AG04449 (cell line): Measurements from ENCODE around the gene TSPAN18.

Experiments
- CTCF ChIA-PET: fragments of 350-600 bp; formaldehyde crosslinking; extraction: SDS; loops from one replicate; lab custom pipeline; 2021; ENCODE audit warnings: antibody characterized with exemption; lab: Yijun Ruan, JAX
- POLR2A ChIA-PET: fragments of 400-600, 350-600 bp; formaldehyde crosslinking; extraction: SDS; loops from one replicate; lab custom pipeline; 2020; ENCODE audit warnings: antibody characterized with exemption, inconsistent platforms; lab: Yijun Ruan, JAX
- DNase-seq: peaks from one replicate; pipeline ENCODE4 v3.0.0-alpha.2; 2010; ENCODE audit warnings: low read depth, low spot score
- H3K4me3 ChIP-seq: 2 replicates; pipeline ENCODE4 v1.5.1; 2011; ENCODE audit warnings: low read depth, mild to moderate bottlenecking, control low read depth, low read length
- TF ChIP-seq, protein P1 (sequence below): IDR thresholded peaks from one replicate; pipeline ENCODE4 v1.5.1; 2011; ENCODE audit warnings: mild to moderate bottlenecking, moderate library complexity, low read length, control low read depth, inconsistent platforms; ENCODE audit not compliant: insufficient read depth; ENCODE audit errors: missing control alignments

Gene TSPAN18

DNA sequence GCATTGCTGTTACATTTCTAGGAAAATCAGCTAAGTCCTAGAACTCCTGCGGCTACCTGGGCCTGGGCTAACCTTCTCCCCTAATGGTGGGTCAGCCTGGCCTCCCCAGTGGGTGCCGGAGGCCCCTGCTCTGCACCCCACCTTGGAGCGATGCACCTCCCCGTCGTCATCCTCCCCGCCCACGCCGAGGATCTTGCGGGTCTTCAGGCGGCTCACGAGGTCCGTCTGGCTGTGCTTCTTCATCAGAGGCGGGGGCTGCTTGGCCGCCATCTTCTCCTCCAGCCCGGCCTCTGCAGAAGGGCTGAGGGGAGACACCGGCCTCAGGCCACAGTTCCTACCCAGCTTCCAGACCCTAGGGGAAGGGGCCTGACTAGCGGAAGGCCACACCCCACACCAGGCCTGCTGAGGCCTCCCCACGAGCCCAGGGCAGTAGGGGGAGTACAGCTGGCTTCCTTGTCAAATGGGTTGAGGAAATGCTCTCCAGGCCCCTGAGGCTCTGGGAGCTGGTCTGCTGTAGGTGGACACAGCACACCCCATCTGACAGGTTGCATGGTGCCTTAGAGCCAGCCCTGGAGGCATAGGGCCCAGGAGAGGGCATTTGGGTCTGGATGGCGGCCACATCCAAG is 211.4 kb downstream of the TSPAN18 start:
- TF ChIP-seq, protein P1, sequence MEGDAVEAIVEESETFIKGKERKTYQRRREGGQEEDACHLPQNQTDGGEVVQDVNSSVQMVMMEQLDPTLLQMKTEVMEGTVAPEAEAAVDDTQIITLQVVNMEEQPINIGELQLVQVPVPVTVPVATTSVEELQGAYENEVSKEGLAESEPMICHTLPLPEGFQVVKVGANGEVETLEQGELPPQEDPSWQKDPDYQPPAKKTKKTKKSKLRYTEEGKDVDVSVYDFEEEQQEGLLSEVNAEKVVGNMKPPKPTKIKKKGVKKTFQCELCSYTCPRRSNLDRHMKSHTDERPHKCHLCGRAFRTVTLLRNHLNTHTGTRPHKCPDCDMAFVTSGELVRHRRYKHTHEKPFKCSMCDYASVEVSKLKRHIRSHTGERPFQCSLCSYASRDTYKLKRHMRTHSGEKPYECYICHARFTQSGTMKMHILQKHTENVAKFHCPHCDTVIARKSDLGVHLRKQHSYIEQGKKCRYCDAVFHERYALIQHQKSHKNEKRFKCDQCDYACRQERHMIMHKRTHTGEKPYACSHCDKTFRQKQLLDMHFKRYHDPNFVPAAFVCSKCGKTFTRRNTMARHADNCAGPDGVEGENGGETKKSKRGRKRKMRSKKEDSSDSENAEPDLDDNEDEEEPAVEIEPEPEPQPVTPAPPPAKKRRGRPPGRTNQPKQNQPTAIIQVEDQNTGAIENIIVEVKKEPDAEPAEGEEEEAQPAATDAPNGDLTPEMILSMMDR, result no peak
- POLR2A ChIA-PET, result no interaction called here
- CTCF ChIA-PET, result interaction anchor here (0.9 to 24.5 kb wide), 9 partner anchors 8 to 321 kb away, joined by 3 to 2237 read pairs (median 4); no protein-coding TSS in a partner anchor
- H3K4me3 ChIP-seq, result no peak overlapping the region
- DNase-seq, result no peak

DNA sequence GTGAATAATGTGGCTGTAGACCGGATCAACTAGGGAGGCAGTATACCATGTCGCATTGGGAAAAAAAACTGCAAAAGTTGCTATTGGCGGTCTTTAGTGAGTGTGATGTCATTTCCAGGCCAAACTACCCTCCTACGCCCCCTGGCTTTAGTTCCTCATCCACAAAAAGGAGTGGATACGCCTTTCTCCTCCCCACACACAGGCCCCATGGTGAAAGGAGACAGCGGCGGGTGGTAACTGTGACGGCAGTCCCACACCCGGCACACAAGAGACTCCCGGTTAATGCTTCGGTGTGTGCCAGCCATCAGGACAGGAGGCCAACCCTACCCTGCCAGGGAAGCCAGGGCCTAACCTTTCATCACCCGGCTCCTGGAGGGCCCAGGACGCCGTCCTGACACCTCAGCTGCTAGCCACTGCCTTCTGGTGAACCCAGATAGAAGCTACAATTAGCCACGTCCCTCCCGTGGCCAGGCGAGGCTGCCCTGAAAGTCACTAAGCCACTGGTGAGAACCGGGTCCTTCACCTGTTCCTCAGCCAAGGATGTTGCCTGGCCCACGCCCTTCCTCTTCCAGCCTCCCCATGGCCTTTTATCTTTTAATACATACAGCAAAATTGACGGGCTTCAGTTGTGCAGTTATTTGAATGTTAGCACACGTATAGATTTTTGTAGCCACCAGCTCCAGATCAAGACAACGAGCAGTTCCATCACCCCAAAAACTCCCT is 213.1 kb downstream of the TSPAN18 start:
- CTCF ChIA-PET, result interaction anchor here (1.0 to 24.5 kb wide), 6 partner anchors 8 to 210 kb away, joined by 3 to 2237 read pairs (median 6); partner anchors contain the start of gene TP53I11

DNA sequence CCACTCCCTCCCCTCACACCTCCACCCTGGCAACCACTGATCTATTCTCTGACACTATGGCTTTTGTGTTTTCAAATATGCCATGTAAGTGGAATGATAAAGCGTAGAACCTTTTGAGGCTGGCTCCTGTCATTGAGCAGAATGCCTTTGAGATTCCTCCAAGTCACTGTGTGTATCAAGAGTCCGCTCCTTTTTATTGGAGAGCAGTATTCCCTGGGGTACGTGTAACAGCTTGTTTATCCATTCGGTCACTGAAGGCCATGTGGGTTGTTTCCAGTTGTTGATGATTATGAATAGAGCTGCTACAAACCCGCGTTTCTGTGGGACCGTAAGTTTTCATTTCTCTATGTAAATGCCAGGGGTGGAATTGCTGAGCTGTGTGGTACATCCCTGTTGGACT is 213.6 kb downstream of the TSPAN18 start:
- no peak overlapping the region for H3K4me3 ChIP-seq
- TF ChIP-seq, protein P1, result no peak
- ChIA-PET CTCF (interaction anchor here (1.0 to 24.5 kb wide), 7 partner anchors 8 to 209 kb away, joined by 3 to 2237 read pairs (median 6); partner anchors contain the start of gene TP53I11), POLR2A (no interaction called here)
- no peak for DNase-seq

More for the DNA sequence above, 213.1 kb downstream of the TSPAN18 start:
- POLR2A ChIA-PET, result no interaction called here
- no peak for DNase-seq
- no peak overlapping the region for H3K4me3 ChIP-seq
- TF ChIP-seq, protein P1, result peak; percentile 14

DNA sequence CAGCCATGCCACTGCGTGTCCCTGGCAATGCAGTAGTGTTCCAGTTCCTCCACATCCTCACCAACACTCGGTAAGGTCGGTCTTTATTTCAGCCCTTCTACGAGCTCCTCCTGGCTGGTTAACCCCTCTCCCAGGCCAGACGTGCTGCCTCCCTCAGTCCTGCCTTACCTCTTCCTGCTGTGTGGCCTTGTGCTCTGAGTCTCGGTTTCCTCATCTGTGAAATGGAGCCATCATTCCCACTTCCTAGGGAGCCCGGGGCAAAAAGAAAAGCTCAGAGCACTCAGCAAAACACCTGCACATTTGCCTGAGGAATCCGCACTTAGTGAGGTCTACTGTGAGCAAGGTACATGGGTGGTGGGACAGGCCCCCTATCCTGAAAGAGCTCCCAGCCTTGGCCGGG is 214.1 kb downstream of the TSPAN18 start:
- H3K4me3 ChIP-seq, result no peak overlapping the region
- CTCF ChIA-PET, result interaction anchor here (1.0 to 24.5 kb wide), 8 partner anchors 9 to 209 kb away, joined by 3 to 2237 read pairs (median 5); partner anchors contain the start of gene TP53I11
- POLR2A ChIA-PET, result no interaction called here
- TF ChIP-seq, protein P1, result no peak
- DNase-seq, result no peak

DNA sequence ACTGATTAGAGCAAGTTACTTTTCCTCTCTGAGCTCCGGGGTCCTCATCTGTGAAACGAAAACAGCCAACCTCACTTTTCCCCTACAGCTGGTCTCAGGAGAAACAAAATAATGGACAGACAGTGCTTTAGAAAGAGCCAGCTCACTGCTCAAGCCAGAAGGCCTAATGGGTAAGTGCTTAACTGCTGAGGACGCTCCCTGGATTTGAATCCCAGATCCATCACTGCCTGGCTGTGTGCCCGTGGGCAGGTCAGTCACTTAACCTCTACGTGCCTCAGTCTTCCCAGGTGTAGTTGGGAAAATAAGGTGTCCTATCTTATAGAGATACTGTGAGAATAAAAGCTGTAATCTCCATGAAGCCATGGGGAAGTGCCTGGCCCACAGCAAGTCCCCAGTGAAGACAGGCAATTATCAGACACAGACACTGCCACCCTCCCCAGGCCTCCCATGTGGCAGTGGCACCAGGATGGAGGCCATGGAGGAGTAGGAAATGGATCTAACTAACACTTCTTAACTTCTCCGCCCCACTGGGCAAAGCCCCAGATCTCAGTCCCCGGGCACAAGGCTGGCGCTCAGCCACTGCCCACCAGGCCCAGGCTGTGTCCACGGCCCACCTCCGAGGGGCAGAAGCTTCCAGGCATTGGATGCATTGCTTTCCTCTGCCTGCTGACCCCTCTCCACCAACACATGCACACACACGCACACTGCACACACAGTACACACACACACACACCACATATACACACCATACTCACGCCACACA is 214.7 kb downstream of the TSPAN18 start:
- ChIA-PET POLR2A (no interaction called here), CTCF (interaction anchor here (1.1 to 24.5 kb wide), 7 partner anchors 9 to 160 kb away, joined by 3 to 2237 read pairs (median 6); partner anchors contain the start of gene TP53I11)
- no peak for DNase-seq
- no peak overlapping the region for H3K4me3 ChIP-seq
- TF ChIP-seq, protein P1, result no peak
